Uterus (tissue), 2 donors: ENCODE results near the gene SHROOM1.

Experiments used
- CTCF ChIP-seq, 4 experiments: fragments of 200-600 bp in 2 of 4; fragments of 450-650 bp in 2 of 4; sonication (generic) in 2 of 4; IDR thresholded peaks; one replicate each; pipeline ENCODE4 v1.5.1; 2016 to 2019; ENCODE audit warnings: antibody characterized with exemption in 4 of 4, mild to moderate bottlenecking in 2 of 4, moderate library complexity in 1 of 4
- POLR2A ChIP-seq, 2 donors: fragments of 450-650 bp; IDR thresholded peaks; one replicate each; pipeline ENCODE4 v1.6.1; 2016; ENCODE audit warnings: antibody characterized with exemption in 2 of 2, mild to moderate bottlenecking in 1 of 2, moderate library complexity in 1 of 2

GRCh38 chr5:132816554-132816953, 13.9 kb downstream of the SHROOM1 start:
- TF ChIP-seq POLR2A (IDR thresholded peaks at IDR 0.05) (no peak), CTCF (IDR thresholded peaks at IDR 0.05) (no peak)
